NOMO-1 treated with DMSO at 0.1 percent for 48 hours (cell line): ENCODE measurements around the gene TIGD3.
A peak's percentile ranks its signal among the peaks of the same experiment; 100 is the strongest.

ENCODE experiments used
- DNase-seq: peaks from one replicate; lab custom pipeline; 2025; ENCODE audit not compliant: unreplicated experiment; lab: John Stamatoyannopoulos, UW

Gene TIGD3

DNA sequence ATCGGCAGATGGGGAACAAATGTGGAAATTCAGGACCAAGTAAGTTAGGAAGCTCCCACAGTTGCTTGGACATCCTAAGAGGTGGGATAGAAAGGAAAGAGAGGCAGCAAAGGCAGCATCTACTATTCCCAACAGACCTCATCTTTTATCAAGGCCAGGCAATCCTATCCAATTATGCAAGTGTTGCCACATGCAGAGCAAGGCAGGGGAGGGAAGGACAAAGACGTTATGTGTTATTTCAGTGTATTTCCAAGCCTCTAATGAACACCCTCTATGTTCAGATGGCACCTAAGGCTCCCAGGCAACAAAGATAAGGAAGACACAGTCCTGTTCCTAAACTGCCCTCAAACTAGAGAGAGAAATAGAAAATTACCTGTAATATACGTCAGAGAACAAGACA is 9.2 kb downstream of the TIGD3 start:
- DNase-seq, result no peak

GRCh38 chr11:65366340-65366773 is 11.8 kb downstream of the TIGD3 start:
- peak; percentile 76 for DNase-seq

- DNase-seq, result no peak
These were observed 16.1 kb downstream of the TIGD3 start for GRCh38 chr11:65370659-65371049.

DNA sequence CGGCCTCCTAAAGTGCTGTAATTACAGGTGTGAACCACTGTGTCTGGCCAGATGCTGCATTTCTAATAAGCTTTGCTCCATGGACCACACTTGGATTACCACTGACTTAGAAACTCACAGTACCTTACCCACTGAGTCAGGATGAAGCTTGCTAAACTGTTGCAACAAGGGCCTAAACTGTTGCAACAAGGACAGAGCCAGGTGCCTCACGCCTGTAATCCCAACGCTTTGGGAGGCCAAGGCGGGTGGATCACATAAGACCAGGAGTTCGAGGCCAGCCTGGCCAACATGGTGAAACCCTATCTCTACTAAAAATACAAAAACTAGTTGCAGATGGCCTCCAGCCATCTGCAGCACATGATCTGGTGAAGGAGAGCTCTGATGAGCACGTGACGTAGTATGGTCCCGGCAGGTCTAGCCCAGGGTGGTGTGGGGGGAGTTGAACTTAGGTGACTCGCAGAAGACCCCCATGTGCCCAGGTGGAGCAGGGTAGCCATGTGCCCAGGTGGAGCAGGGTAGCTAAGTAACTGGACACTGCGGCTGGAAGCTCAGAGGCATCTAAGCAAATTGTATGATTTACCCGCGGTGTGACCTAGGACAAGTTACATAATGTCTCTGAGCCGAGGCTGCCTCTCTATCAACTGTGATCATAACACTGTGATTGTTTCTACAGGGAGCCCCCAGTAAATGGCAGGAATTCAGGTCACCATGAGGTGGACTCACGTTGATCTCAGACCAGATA is 19.5 kb downstream of the TIGD3 start:
- no peak for DNase-seq

DNA sequence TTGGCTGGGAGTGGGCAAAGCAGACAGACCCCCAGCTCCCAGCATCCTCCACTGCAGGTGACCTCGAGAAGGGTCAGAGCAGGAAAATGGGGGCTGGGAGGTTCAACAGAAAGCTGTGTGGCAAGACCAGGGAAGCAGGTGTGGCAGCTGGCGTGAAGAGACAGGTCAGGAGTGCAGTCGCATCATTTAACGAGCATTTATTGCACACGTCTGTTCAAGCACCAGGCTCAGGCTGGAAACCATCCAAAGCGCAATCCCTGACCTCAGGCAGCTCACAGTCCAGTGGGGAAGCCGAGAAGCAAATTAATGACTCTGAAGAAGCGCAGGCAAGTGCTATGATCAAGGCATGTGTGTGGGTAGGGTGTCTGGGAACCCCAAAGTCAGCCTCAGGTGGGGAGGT is 20.5 kb downstream of the TIGD3 start:
- no peak for DNase-seq

DNA sequence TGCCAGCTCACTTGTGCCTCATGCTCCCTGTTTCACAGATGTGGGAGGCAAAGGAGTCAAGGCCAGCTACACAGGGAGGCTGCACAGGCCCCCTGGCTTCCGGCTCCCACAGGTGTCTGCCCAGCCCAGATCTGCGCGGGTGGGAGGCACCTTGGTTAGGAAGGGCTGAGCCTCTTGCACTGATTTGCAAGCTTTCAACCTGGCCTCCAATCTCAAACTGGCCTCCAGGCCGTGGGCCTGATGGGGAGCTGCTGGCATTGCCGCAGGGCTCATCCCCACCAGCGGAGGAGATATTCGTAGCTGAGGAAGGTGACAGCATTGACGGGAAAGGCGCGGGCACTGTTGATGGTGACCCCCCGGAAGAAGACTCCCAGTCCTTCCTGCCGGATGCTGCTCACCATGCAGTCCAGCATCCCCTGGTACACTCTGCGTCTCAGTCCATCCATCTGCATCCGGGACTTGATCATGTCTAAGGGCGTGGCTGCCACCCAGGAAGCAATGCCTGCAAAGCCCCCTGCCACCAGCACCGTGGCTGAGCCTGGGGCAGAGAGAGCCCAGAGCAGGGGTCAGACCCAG is 21.7 kb downstream of the TIGD3 start:
- DNase-seq, result no peak

- DNase-seq, result no peak
These were observed 22.5 kb downstream of the TIGD3 start for GRCh38 chr11:65377036-65377435.

- no peak for DNase-seq
These were observed 23.2 kb downstream of the TIGD3 start for GRCh38 chr11:65377777-65378176.

DNA sequence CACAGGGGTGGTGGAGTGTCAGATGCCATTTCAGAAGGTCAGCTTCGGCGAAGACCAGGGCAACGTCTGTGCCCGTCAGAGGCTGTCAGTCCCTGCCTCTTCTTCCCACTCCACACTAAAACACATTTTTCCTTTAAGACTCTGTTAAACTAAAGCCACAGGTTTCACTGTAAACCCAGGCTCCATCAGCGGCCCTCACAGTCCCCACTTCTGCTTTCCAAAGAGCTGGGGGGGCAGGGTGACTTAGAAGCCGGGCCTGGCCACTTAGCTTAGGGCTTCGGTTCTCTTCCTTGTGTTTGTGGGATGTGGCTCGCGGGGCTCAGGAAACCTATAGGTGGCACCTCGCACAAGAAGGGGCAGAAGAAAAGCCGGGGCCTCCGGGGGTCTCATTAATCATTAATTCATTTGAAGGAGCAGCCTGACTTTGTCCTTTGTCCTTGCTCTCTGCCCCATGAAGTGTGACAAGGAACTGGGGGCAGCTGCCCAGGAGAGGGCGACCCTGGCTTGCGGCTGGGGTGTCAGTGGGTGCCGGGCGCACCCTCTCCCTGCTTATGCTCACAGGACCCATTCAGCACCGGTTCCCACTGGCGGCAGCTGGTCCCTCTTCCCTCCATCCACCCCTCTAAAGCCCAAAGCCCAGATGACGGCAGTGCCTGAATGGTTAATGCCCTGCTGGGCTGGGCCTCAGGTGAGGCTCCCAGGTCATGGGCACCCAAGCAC is 23.8 kb downstream of the TIGD3 start:
- DNase-seq, result peak; percentile 84

DNA sequence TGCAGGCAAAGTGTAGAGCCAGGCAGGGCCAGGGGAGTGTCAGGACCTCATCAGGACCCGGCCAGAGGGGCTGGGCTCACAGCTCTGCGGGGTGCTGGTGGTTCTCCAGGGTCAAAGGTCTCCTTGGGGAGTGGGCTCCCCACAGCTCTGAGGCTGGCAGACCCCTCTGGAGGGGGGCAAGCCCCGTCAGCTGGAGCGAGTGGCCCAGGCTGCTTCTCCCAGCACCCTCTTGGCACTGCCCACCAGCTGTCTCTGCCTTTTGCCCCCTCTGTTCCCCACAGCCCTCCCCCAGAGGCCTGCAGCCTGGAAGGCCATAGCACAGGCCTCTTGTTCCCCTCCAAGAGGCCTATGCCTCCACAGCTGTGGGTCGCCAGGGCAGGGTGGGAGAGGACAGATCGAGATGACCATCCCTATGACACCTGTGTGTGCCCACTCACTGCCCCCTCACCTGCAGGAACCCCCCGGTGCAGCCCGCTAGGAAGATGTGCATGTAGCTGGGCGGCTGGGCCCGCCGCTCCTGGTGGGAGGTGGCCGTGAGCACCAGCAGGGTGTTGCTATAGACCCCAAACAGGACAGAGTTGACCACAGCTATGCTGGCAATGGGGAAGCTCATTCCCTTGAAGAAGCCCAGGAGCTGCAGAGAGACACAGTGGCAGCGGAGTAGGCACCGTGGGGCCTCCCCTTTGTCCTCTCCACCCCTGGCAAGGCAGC is 24.5 kb downstream of the TIGD3 start:
- no peak for DNase-seq

GRCh38 chr11:65379698-65380459 is 25.3 kb downstream of the TIGD3 start:
- DNase-seq, result no peak

DNA sequence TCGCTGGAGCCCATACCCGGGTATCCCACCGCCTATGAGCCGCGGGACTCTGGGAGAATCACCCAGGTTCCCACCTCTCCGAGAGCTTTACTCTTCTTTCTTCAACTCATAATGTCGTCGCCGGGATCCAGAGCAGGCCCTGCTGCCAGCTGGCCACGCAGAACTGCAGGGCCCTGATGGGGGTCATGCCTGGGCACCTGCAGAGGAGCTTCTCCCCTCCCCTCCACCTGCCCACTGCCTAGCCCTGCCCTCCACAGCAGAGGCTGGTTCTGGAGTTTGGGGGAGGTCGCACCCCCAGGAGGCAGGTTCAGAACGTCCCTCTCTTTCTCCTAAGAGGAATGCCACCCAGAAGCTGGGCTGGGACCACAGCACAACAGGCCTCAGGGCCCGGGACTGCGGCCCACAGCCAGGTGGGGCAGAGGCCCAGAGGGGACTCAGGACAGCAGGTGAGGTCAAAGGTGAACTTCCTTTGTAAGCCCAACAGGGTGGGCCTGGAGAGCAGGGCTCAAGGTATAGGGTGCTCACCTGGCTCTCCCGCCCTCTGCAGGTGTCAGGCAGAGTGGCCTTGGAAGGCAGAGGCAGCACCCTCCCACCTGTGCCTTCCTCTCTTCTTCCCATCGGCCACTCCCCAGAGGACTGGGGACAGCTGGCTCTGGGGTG is 26.0 kb downstream of the TIGD3 start:
- DNase-seq, result no peak

DNA sequence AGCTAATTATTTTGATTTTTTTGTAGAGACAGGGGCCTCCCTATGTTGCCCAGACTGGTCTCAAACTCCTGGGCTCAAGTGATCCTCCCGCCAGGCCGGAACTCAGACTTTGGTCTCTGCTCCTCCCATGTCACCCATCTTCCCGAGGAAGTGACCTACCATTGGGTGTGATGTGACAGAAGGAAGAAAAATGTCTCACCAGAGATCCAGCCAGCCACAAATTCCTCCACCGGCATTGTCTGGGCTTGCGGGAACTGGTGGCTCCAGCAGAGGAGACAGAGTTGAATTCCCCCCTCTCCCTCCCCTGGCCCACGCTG is 27.1 kb downstream of the TIGD3 start:
- peak; percentile 62 for DNase-seq

GRCh38 chr11:65382033-65382803 is 27.7 kb downstream of the TIGD3 start, which contains the start of gene SLC25A45:
Gene SLC25A45, minus strand, starts transcription at chr11:65382646. Its CDS starts 695 bp downstream, at chr11:65381951.
- DNase-seq, result peak; percentile 92

DNA sequence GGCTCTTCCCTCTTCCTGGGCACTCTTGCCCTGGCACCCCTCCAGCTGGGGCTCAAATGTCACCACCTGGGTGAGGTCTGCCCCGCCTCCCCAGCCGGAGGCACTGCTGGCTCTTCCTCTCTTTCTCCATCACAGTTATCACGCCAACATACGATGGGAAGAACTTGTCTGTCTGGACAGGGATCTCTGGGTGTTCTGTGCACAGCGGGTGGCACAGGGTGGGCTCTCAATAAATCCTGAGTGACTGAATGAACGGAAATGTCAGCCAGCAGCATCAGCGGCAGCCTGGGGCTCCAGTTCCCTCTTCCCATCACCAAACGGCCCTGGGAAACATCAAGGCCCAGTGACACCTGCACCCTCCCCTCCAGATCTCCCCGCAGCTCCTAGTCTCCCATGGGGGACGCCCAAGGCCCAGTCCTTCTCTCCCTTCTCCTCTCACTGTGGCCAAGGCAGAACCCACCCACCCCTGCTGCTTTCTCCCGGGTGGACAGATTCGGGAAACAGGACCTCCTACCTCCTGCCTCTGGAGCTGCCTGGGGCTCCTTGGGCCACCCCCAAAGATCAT is 28.3 kb downstream of the TIGD3 start:
- DNase-seq, result no peak

- no peak for DNase-seq
These were observed 29.2 kb downstream of the TIGD3 start for GRCh38 chr11:65383778-65384177.

- DNase-seq, result no peak
These were observed 29.8 kb downstream of the TIGD3 start for GRCh38 chr11:65384301-65384889.

- DNase-seq, result peak; percentile 78
These were observed 32.0 kb downstream of the TIGD3 start, which contains the start of gene FRMD8 for GRCh38 chr11:65386307-65387140. Gene FRMD8, plus strand, starts transcription at chr11:65386637. Its CDS starts 400 bp downstream, at chr11:65387037.
